GM19463 (cell line): ENCODE data around the gene THNSL1.

ENCODE experiments used
- ATAC-seq: cut with Tn5 transposase; IDR thresholded peaks from one replicate; pipeline ENCODE4 v1.9.1; 2021; ENCODE audit warnings: mild to moderate bottlenecking, moderate library complexity; ENCODE audit not compliant: unreplicated experiment

THNSL1 gene

GRCh38 chr10:25057886-25058285 is 41.5 kb downstream of the THNSL1 start:
- no peak for ATAC-seq

- ATAC-seq = no peak
These were observed 43.6 kb downstream of the THNSL1 start for GRCh38 chr10:25059990-25060389.

- ATAC-seq = no peak
These were observed 44.7 kb downstream of the THNSL1 start for GRCh38 chr10:25061125-25061524.

GRCh38 chr10:25061711-25062449 is 45.5 kb downstream of the THNSL1 start:
- ATAC-seq = no peak

DNA sequence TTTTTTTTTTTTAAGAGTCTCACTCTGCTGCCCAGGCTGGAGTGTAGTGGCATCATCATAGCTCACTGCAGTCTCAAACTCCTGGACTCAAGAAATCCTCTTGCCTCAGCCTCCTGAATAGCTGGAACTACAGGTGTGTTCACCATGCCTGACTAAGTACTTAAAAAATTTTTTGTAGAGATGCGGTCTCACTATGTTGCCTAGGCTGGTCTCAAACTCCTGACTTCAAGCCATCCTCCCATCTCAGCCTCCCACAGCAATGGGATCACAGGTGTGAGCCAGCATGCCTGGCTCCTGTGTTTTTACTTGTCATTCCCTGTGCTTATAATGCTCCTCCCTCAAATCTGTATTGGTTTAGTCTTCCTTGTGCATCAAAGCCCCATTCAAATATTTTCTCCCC is 46.7 kb downstream of the THNSL1 start:
- no peak for ATAC-seq

DNA sequence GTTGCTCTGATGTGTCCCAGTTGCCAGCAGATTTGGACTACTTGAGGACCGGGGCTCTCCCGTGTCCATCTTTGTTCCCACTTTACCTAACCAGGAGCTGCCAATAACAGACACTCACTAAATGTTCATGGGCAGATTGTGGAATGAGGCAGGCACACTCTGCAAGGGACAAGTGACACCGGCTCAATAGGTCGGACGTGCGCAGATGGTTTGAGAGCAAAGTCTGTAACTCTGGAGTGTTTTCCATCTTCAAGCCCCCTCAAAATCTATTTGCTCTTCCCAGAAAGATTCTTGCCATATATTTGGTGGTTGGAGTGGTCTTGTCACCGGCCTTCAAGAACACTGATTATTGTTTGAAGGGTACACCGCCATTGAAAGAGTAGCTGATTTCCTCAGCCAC is 47.2 kb downstream of the THNSL1 start:
- ATAC-seq = no peak

- ATAC-seq = no peak
These were observed 48.0 kb downstream of the THNSL1 start for GRCh38 chr10:25064401-25064800.

GRCh38 chr10:25065761-25066476 is 49.5 kb downstream of the THNSL1 start:
- no peak for ATAC-seq

- ATAC-seq = no peak
These were observed 52.0 kb downstream of the THNSL1 start for GRCh38 chr10:25068152-25069058.

DNA sequence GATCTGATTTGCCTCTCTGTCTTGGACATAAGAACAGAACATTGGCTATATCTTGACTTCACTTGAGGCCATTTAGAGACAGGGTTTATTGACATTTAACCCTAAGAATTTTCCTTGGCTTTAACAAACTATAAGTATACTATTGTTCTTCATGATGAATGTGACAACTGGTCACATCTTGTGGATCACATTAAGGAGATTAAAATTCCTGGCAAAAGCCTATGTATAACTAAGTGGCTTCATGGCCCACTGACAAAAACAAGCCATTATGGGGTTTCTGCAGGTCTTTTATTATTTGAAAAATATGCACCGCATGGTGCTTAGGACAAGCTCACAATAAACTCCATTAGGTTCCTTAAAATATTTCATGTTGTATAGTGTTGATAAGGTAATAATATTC is 54.8 kb downstream of the THNSL1 start:
- ATAC-seq = no peak

- no peak for ATAC-seq
These were observed 56.4 kb downstream of the THNSL1 start for GRCh38 chr10:25072786-25073185.

DNA sequence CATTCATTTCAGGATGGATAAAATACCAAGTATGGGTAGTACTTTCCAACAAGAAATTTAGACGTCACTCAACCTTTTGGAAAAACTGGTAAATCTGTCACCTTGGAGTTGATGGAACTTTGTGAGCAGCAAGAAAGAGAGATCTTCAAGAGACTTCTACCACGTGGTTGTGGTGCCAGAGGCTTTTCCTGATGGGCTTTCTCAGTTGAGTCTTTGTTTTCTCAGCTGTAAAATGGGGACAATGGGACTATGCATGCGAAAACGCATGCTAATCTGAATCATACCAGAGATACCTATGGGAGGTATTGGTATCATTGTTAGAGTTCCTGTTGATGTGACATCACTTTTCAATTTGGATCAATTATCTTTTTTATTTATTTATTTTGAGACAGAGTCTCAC is 59.4 kb downstream of the THNSL1 start:
- no peak for ATAC-seq
